Neutrophil (primary cell): ENCODE results near the gene PTX4.

Source experiments
- H3K27ac ChIP-seq: fragments of 200-600 bp; sonication (generic); 2 replicates; pipeline ENCODE4 v1.5.1; 2016; ENCODE audit warnings: mild to moderate bottlenecking, moderate library complexity
- H3K27me3 ChIP-seq: fragments of 200-600 bp; sonication (generic); 2 replicates; pipeline ENCODE4 v1.6.0; 2016; ENCODE audit warnings: mild to moderate bottlenecking
- H3K36me3 ChIP-seq: fragments of 200-600 bp; sonication (generic); 2 replicates; pipeline ENCODE4 v1.5.1; 2017
- H3K4me1 ChIP-seq, 2 experiments: fragments of 200-600 bp in 1 of 2; sonication (generic) in 1 of 2; 1 replicate in 1 of 2; 2 replicates in 1 of 2; pipeline versions ENCODE4 v1.5.1 to v1.6.1; 2013 to 2016; ENCODE audit warnings: low read depth in 1 of 2, low read length in 1 of 2, mild to moderate bottlenecking in 1 of 2, moderate library complexity in 1 of 2; ENCODE audit not compliant: control insufficient read depth in 1 of 2, insufficient read depth in 1 of 2
- H3K4me3 ChIP-seq, 2 experiments: fragments of 200-600 bp in 1 of 2; sonication (generic) in 1 of 2; 1 replicate in 1 of 2; 2 replicates in 1 of 2; pipeline ENCODE4 v1.5.1; 2013 to 2016; ENCODE audit warnings: low read depth in 1 of 2, low read length in 1 of 2, mild to moderate bottlenecking in 1 of 2, moderate library complexity in 1 of 2
- H3K9me3 ChIP-seq: fragments of 200-600 bp; sonication (generic); 2 replicates; pipeline ENCODE4 v1.5.1; 2016
- CTCF ChIP-seq: fragments of 200-600 bp; sonication (generic); IDR thresholded peaks from 2 replicates; pipeline ENCODE4 v1.5.1; 2016; ENCODE audit warnings: antibody characterized with exemption

PTX4 gene

GRCh38 chr16:1437606-1438005 lies 51.1 kb downstream of the PTX4 start:
- no peak for TF ChIP-seq CTCF
- Histone ChIP-seq H3K4me1 (no peaks in the 10 kb centered on the region), H3K27ac (no peak overlapping the region), H3K4me3 (no peak overlapping the region), H3K36me3 (no peaks in the 10 kb centered on the region), H3K27me3 (peaks cover 19% of the 10 kb centered on the region), H3K9me3 (no peaks in the 10 kb centered on the region)

GRCh38 chr16:1436731-1437355 lies 51.9 kb downstream of the PTX4 start:
- no peak overlapping the region for H3K4me3 ChIP-seq
- no peaks in the 10 kb centered on the region for H3K9me3 ChIP-seq
- H3K4me1 ChIP-seq, result no peaks in the 10 kb centered on the region
- H3K36me3 ChIP-seq, result no peaks in the 10 kb centered on the region
- peaks cover 27% of the 10 kb centered on the region for H3K27me3 ChIP-seq
- TF ChIP-seq CTCF, result no peak
- H3K27ac ChIP-seq, result no peak overlapping the region

- Histone ChIP-seq H3K27me3 (peaks cover 34% of the 10 kb centered on the region), H3K36me3 (no peaks in the 10 kb centered on the region), H3K4me3 (no peak overlapping the region), H3K27ac (no peak overlapping the region), H3K9me3 (no peaks in the 10 kb centered on the region), H3K4me1 (no peaks in the 10 kb centered on the region)
- TF ChIP-seq CTCF, result no peak
Measured at GRCh38 chr16:1435921-1436697, 52.6 kb downstream of the PTX4 start.
